GM11168 (cell line): ENCODE results near the gene DAPK3.

Experiments used
- in situ Hi-C: fragments of 300-500 bp; cut with MboI; formaldehyde crosslinking; loops from one replicate; pipeline ENCODE4 v1.12.0; 2022; ENCODE audit warnings: low sequenced_read_pairs; ENCODE audit not compliant: unreplicated experiment

DAPK3 gene

GRCh38 chr19:3932931-3933810 is 37.7 kb downstream of the DAPK3 start, which contains the start of gene NMRK2:
NMRK2 (plus strand) TSS chr19:3933069; CDS start chr19:3933672, 603 bp downstream.
- in situ Hi-C loops, result no loop called here

- in situ Hi-C loops, result no loop called here
These were observed 39.9 kb downstream of the DAPK3 start for GRCh38 chr19:3931041-3931440.

GRCh38 chr19:3923912-3924311 is 47.0 kb downstream of the DAPK3 start:
- in situ Hi-C loops, result no loop called here

GRCh38 chr19:3923096-3923758 is 47.7 kb downstream of the DAPK3 start:
- in situ Hi-C loops, result no loop called here

- in situ Hi-C loops, result no loop called here
These were observed 51.1 kb downstream of the DAPK3 start for GRCh38 chr19:3919793-3920192.

GRCh38 chr19:3916033-3916432 is 54.9 kb downstream of the DAPK3 start:
- in situ Hi-C loops, result no loop called here

GRCh38 chr19:3914199-3914598 is 56.7 kb downstream of the DAPK3 start:
- in situ Hi-C loops, result no loop called here

GRCh38 chr19:3910105-3910504 is 60.8 kb downstream of the DAPK3 start:
- in situ Hi-C loops, result no loop called here
